A549 (cell line): ENCODE data around the gene C2CD2. TPM values are rescaled to one million over a fixed set of nuclear protein-coding genes. Genes with fewer than 3 reads are reported as not detected.

Source experiments
- ATAC-seq, 2 experiments: fragments of 200-7000 bp in 1 of 2; fragments of >200 bp in 1 of 2; cut with Nextera tagmentation in 1 of 2; cut with Tn5 transposase in 1 of 2; 3 replicates each; pipeline versions ENCODE4 v1.8.0 to v1.9.1; 2018 to 2020; ENCODE audit warnings: mild to moderate bottlenecking in 1 of 2, moderate library complexity in 1 of 2
- CTCF ChIA-PET: fragments of 300-600 bp; sonication (Branson Sonifier 250); formaldehyde crosslinking; extraction: SDS; loops from one replicate; lab custom pipeline; 2021; ENCODE audit warnings: antibody characterized with exemption, inconsistent platforms; lab: Yijun Ruan, JAX
- POLR2A ChIA-PET: fragments of 350-600 bp; formaldehyde crosslinking; extraction: SDS; loops from one replicate; lab custom pipeline; 2021; ENCODE audit warnings: antibody characterized with exemption, inconsistent platforms; lab: Yijun Ruan, JAX
- DNase-seq, 2 experiments: peaks; one replicate each; pipeline versions ENCODE4 v3.0.0 to v3.0.0-alpha.2; 2011 to 2016; ENCODE audit warnings: low read depth in 1 of 2, low spot score in 1 of 2
- FAIRE-seq: peaks from 2 replicates; lab custom pipeline; 2011; peaks lifted over from hg19 to GRCh38; lab: Jason Lieb, UNC
- H3K27ac ChIP-seq, 2 experiments: fragments of >200 bp; sonication (Bioruptor Twin); formaldehyde crosslinking; 3 replicates each; pipeline ENCODE4 v1.5.1; 2016 to 2017
- H3K4me1 ChIP-seq: fragments of >200 bp; sonication (Bioruptor Twin); formaldehyde crosslinking; 3 replicates; pipeline ENCODE4 v1.6.1; 2016
- H3K4me2 ChIP-seq: fragments of >200 bp; sonication (Bioruptor Twin); formaldehyde crosslinking; 3 replicates; pipeline ENCODE4 v1.6.1; 2016
- H3K4me3 ChIP-seq: fragments of >200 bp; sonication (Bioruptor Twin); formaldehyde crosslinking; 3 replicates; pipeline ENCODE4 v1.5.1; 2016
- H3K9me3 ChIP-seq: fragments of >200 bp; sonication (Bioruptor Twin); formaldehyde crosslinking; 3 replicates; pipeline ENCODE4 v1.6.1; 2016
- BHLHE40 ChIP-seq: IDR thresholded peaks from 2 replicates; pipeline ENCODE4 v1.6.1; 2012; ENCODE audit warnings: low read depth, low read length, inconsistent platforms
- CBX2 ChIP-seq: fragments of 200-600 bp; sonication (generic); IDR thresholded peaks from 2 replicates; pipeline ENCODE4 v1.6.1; 2016; ENCODE audit warnings: low read depth, mild to moderate bottlenecking, borderline replicate concordance
- CHD2 ChIP-seq: fragments of 150-350 bp; IDR thresholded peaks from 2 replicates; pipeline ENCODE4 v1.6.1; 2014; ENCODE audit warnings: low read length; ENCODE audit not compliant: partially characterized antibody
- CHD4 ChIP-seq: fragments of 200-600 bp; sonication (generic); IDR thresholded peaks from 2 replicates; pipeline ENCODE4 v1.6.1; 2016; ENCODE audit warnings: antibody characterized with exemption, mild to moderate bottlenecking, borderline replicate concordance
- CTCF ChIP-seq: fragments of >200 bp; sonication (Bioruptor Twin); formaldehyde crosslinking; IDR thresholded peaks from 3 replicates; pipeline ENCODE4 v1.5.1; 2016
- E2F6 ChIP-seq: IDR thresholded peaks from 2 replicates; pipeline ENCODE4 v1.6.1; 2012; ENCODE audit warnings: low read depth, borderline replicate concordance
- EHF ChIP-seq: fragments of 250-450 bp; sonication (Bioruptor Pico); IDR thresholded peaks from 2 replicates; pipeline ENCODE4 v1.5.0; 2020; ENCODE audit warnings: mild to moderate bottlenecking
- ESRRA ChIP-seq: fragments of 150-350 bp; IDR thresholded peaks from 2 replicates; pipeline ENCODE4 v1.6.1; 2014; ENCODE audit warnings: mild to moderate bottlenecking, low read length, borderline replicate concordance
- FOSL2 ChIP-seq, 2 experiments: fragments of 450-650 bp in 1 of 2; fragments of >200 bp in 1 of 2; sonication (Bioruptor Twin) in 1 of 2; formaldehyde crosslinking; IDR thresholded peaks; 2 replicates each; pipeline versions ENCODE4 v1.5.0 to v1.6.1; 2016 to 2020; ENCODE audit warnings: mild to moderate bottlenecking in 1 of 2, moderate library complexity in 1 of 2
- FOXS1 ChIP-seq: fragments of 250-450 bp; sonication (Bioruptor Pico); IDR thresholded peaks from 2 replicates; pipeline ENCODE4 v1.5.0; 2020; ENCODE audit warnings: mild to moderate bottlenecking, moderate library complexity
- HDAC2 ChIP-seq: fragments of 200-600 bp; sonication (generic); IDR thresholded peaks from 2 replicates; pipeline ENCODE4 v1.6.1; 2016
- HEYL ChIP-seq: fragments of 250-450 bp; sonication (Bioruptor Pico); IDR thresholded peaks from 2 replicates; pipeline ENCODE4 v1.8.0; 2021; ENCODE audit warnings: mild to moderate bottlenecking, moderate library complexity
- HMGXB4 ChIP-seq: fragments of 250-450 bp; sonication (Bioruptor Pico); IDR thresholded peaks from 2 replicates; pipeline ENCODE4 v1.5.0; 2021; ENCODE audit warnings: mild to moderate bottlenecking, moderate library complexity, borderline replicate concordance
- HOXB13 ChIP-seq: fragments of 250-450 bp; sonication (Bioruptor Pico); IDR thresholded peaks from 2 replicates; pipeline ENCODE4 v1.5.0; 2020; ENCODE audit warnings: low read depth, mild to moderate bottlenecking, moderate library complexity
- JUN ChIP-seq, 2 experiments: fragments of >200 bp; sonication (Bioruptor Twin); formaldehyde crosslinking; IDR thresholded peaks; 2 replicates in 1 of 2; 3 replicates in 1 of 2; pipeline ENCODE4 v1.6.1; 2016 to 2017
- JUNB ChIP-seq: fragments of >200 bp; sonication (Bioruptor Twin); formaldehyde crosslinking; IDR thresholded peaks from 2 replicates; pipeline ENCODE4 v1.6.1; 2016
- KDM1A ChIP-seq: fragments of 200-600 bp; sonication (generic); IDR thresholded peaks from 2 replicates; pipeline ENCODE4 v1.6.1; 2016; ENCODE audit warnings: low read depth, mild to moderate bottlenecking
- MAX ChIP-seq: IDR thresholded peaks from 2 replicates; pipeline ENCODE4 v1.6.1; 2012
- MAZ ChIP-seq: fragments of 150-350 bp; IDR thresholded peaks from 2 replicates; pipeline ENCODE4 v1.6.1; 2014; ENCODE audit warnings: antibody characterized with exemption, low read depth, low read length, borderline replicate concordance
- NPAS2 ChIP-seq: fragments of 250-450 bp; sonication (Bioruptor Pico); IDR thresholded peaks from 2 replicates; pipeline ENCODE4 v1.8.0; 2022; ENCODE audit warnings: mild to moderate bottlenecking, moderate library complexity, borderline replicate concordance
- NR3C1 ChIP-seq: fragments of >200 bp; sonication (Bioruptor Twin); formaldehyde crosslinking; IDR thresholded peaks from 3 replicates; pipeline ENCODE4 v1.6.1; 2017
- POLR2A ChIP-seq: IDR thresholded peaks from 2 replicates; pipeline ENCODE4 v1.6.1; 2012; ENCODE audit warnings: mild to moderate bottlenecking, low read length
- POLR2AphosphoS2 ChIP-seq: conservative IDR thresholded peaks from 2 replicates; pipeline ENCODE4 v1.6.1; 2012; ENCODE audit warnings: low read length, improper control_type of control experiment, inconsistent platforms
- RAD21 ChIP-seq, 2 experiments: fragments of >200 bp in 1 of 2; sonication (Bioruptor Twin) in 1 of 2; formaldehyde crosslinking in 1 of 2; IDR thresholded peaks in 1 of 2; conservative IDR thresholded peaks in 1 of 2; 2 replicates in 1 of 2; 3 replicates in 1 of 2; pipeline ENCODE4 v1.6.1; 2012 to 2018; ENCODE audit warnings: inconsistent platforms in 1 of 2
- RFX5 ChIP-seq: fragments of 450-650 bp; IDR thresholded peaks from 2 replicates; pipeline ENCODE4 v1.7.1; 2014; ENCODE audit warnings: antibody characterized with exemption, mild to moderate bottlenecking, moderate library complexity
- RNF2 ChIP-seq: fragments of 200-600 bp; sonication (generic); IDR thresholded peaks from 2 replicates; pipeline ENCODE4 v1.6.1; 2016; ENCODE audit warnings: low read depth, mild to moderate bottlenecking, antibody characterized with exemption, moderate library complexity, borderline replicate concordance
- SMC3 ChIP-seq: fragments of >200 bp; sonication (Bioruptor Twin); formaldehyde crosslinking; IDR thresholded peaks from 3 replicates; pipeline ENCODE4 v1.6.1; 2018; ENCODE audit warnings: inconsistent platforms
- SREBF2 ChIP-seq: fragments of 450-650 bp; IDR thresholded peaks from 2 replicates; pipeline ENCODE4 v1.6.1; 2014; ENCODE audit warnings: mild to moderate bottlenecking, moderate library complexity
- TFCP2L1 ChIP-seq: fragments of 250-450 bp; sonication (Bioruptor Pico); IDR thresholded peaks from 2 replicates; pipeline ENCODE4 v1.5.0; 2021; ENCODE audit warnings: mild to moderate bottlenecking
- TP53 ChIP-seq: fragments of 250-450 bp; sonication (Bioruptor Pico); IDR thresholded peaks from 2 replicates; pipeline ENCODE4 v1.5.0; 2021; ENCODE audit warnings: mild to moderate bottlenecking, moderate library complexity
- ZFP36 ChIP-seq: fragments of 450-650 bp; IDR thresholded peaks from 2 replicates; pipeline ENCODE4 v1.6.1; 2014; ENCODE audit warnings: borderline replicate concordance; ENCODE audit not compliant: partially characterized antibody
- ZNF302 ChIP-seq: fragments of 250-450 bp; sonication (Bioruptor Pico); IDR thresholded peaks from 2 replicates; pipeline ENCODE4 v1.9.0; 2021; ENCODE audit warnings: inconsistent platforms, mild to moderate bottlenecking, moderate library complexity
- WGBS: methylation state at CpG from one replicate; pipeline ENCODE4 v1.1.6; 2017; ENCODE audit errors: missing lambda C conversion rate; 5-methylcytosine and 5-hydroxymethylcytosine counted together
- polyA plus RNA-seq, 4 experiments: library from polyadenylated mRNA; depleted of rRNA in 3 of 4; stranded (reverse); fragments of >200 nt; fragmentation: RNase III in 1 of 4; extraction: RNeasy Plus Mini Kit Qiagen cat#74134 plus additional on column Dnase treatment in 1 of 4; gene quantifications; 2 replicates in 3 of 4; 3 replicates in 1 of 4; pipeline ENCODE4 v1.2.3, GENCODE V29; 2011 to 2017

C2CD2 gene
- polyA plus RNA-seq, 2 of the 4 experiments (the other 2 are of a cell fraction), result 7.0 to 13.5 TPM

- ChIA-PET CTCF (interaction anchor here (1.6 kb wide), 1 partner anchor 126 kb away, joined by 3 read pairs; no protein-coding TSS in a partner anchor), POLR2A (no interaction called here)
- Histone ChIP-seq H3K4me2 (no peak overlapping the region), H3K4me1 (no peaks in the 10 kb centered on the region), H3K4me3 (no peak overlapping the region), H3K27ac (no peak overlapping the region)
- FAIRE-seq (no peak), ATAC-seq (no peak)
- WGBS, result 84% methylated on average over 4 of the region's 9 CpGs
- TF ChIP-seq MAX, result no peak
- TF ChIP-seq FOSL2 (IDR thresholded peaks at IDR 0.05), result no peak
- no peak for TF ChIP-seq FOSL2 (CRISPR knock-in tag; IDR thresholded peaks at IDR 0.05)
- TF ChIP-seq ESRRA, result no peak
- no peak for TF ChIP-seq CHD2
- TF ChIP-seq RNF2, result no peak
- no peak for TF ChIP-seq TFCP2L1 (CRISPR knock-in tag)
- TF ChIP-seq JUN (IDR thresholded peaks at IDR 0.05), result no peak
- TF ChIP-seq CHD4, result no peak
- TF ChIP-seq POLR2A, result no peak
- no peak for TF ChIP-seq JUNB
- TF ChIP-seq RAD21 (conservative IDR thresholded peaks at IDR 0.05 in 1 of 2, IDR thresholded peaks at IDR 0.05 in 1 of 2), result no peak
- no peak for TF ChIP-seq HDAC2
- TF ChIP-seq EHF (CRISPR knock-in tag), result no peak
- no peak for TF ChIP-seq FOXS1 (CRISPR knock-in tag)
- TF ChIP-seq HOXB13 (CRISPR knock-in tag), result no peak
- no peak for TF ChIP-seq CBX2
- TF ChIP-seq, all 56 proteins: peak for 0
- H3K9me3 ChIP-seq, result no peaks in the 10 kb centered on the region
- no peak for DNase-seq
These were observed 11.4 kb downstream of the C2CD2 start for GRCh38 chr21:41942457-41942856.

- DNase-seq, result no peak
- ChIA-PET CTCF (interaction anchor here (1.6 kb wide), 1 partner anchor 125 kb away, joined by 3 read pairs; no protein-coding TSS in a partner anchor), POLR2A (no interaction called here)
- TF ChIP-seq RFX5, result no peak
- TF ChIP-seq JUNB, result no peak
- no peak for TF ChIP-seq HOXB13 (CRISPR knock-in tag)
- TF ChIP-seq SMC3, result no peak
- TF ChIP-seq BHLHE40, result no peak
- TF ChIP-seq TP53 (CRISPR knock-in tag), result no peak
- no peak for TF ChIP-seq ZNF302 (CRISPR knock-in tag)
- Histone ChIP-seq H3K4me2 (no peak overlapping the region), H3K9me3 (no peaks in the 10 kb centered on the region), H3K27ac (no peak overlapping the region), H3K4me3 (no peak overlapping the region), H3K4me1 (no peaks in the 10 kb centered on the region)
- no peak for FAIRE-seq
- ATAC-seq, result no peak
- 97% methylated on average over 11 of the region's 12 CpGs for WGBS
These were observed 11.9 kb downstream of the C2CD2 start for GRCh38 chr21:41941941-41942340.

- Histone ChIP-seq H3K4me2 (no peak overlapping the region), H3K4me1 (no peaks in the 10 kb centered on the region), H3K27ac (no peak overlapping the region), H3K9me3 (no peaks in the 10 kb centered on the region), H3K4me3 (no peak overlapping the region)
- ATAC-seq (no peak), DNase-seq (no peak), FAIRE-seq (no peak)
- ChIA-PET POLR2A (no interaction called here), CTCF (no interaction called here)
- WGBS, result 88% methylated on average over 3 of the region's 3 CpGs
- TF ChIP-seq MAZ (no peak), POLR2AphosphoS2 (no peak), RNF2 (no peak), KDM1A (no peak), SREBF2 (no peak), E2F6 (no peak), NR3C1 (no peak), HMGXB4 (no peak), HEYL (CRISPR knock-in tag) (no peak), CTCF (no peak), POLR2A (no peak), NPAS2 (CRISPR knock-in tag) (no peak), MAX (no peak), TP53 (CRISPR knock-in tag) (no peak), ZFP36 (no peak), FOXS1 (CRISPR knock-in tag) (no peak)
These were observed 13.4 kb downstream of the C2CD2 start for GRCh38 chr21:41940431-41940830.
